GM10266 (cell line): ENCODE results near the gene COL27A1.

Experiments used
- DNase-seq: peaks from one replicate; pipeline ENCODE4 v3.0.0; 2012; ENCODE audit errors: extremely low spot score
- CTCF ChIP-seq: IDR thresholded peaks from 2 replicates; pipeline ENCODE4 v1.5.1; 2012; ENCODE audit warnings: mild to moderate bottlenecking, low read depth; ENCODE audit not compliant: control insufficient read depth, insufficient read depth; ENCODE audit errors: missing control alignments

The COL27A1 gene

DNA sequence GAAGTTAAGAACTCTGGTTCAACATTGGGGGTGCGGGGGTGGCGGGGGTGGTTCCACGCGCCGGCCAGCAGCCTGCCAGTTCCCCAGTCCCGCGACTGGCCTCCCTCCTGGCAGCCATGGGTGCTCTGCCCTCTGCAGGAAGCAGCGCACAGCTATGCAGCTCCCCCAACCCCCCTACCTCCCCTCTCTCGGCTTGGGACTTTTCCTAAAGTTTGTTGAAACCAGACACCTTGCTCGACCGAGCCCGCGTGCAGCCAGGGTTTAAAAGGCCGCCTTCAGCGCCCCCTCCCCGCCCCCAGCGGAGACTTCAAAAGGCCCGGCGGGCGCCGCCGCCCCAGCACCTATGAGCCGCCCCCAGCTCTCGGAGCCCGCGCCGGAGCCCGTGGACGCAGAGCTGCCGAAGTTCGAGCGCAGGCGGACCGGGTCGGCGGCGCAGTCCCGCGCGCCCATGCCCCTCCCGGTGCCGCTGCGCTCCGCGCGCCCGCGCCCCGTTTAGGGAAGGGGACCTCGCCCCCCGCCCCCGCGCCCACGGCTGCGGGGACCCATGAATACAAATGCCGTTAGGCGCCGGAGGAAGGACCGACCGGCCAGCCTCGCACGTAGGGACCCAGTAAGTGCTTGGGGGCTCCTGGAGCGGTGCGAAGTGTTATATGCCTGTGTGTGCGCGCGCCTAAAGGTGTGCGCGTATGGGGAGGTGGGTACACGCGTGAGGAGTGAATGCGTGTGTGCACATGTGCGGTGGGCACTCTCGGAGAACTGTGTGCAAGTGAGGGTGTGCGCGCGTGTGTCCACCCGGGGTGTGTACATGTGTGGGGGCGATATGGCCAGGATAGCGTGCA is 1.4 kb upstream of the COL27A1 start:
- DNase-seq = no peak
- no peak for TF ChIP-seq CTCF

DNA sequence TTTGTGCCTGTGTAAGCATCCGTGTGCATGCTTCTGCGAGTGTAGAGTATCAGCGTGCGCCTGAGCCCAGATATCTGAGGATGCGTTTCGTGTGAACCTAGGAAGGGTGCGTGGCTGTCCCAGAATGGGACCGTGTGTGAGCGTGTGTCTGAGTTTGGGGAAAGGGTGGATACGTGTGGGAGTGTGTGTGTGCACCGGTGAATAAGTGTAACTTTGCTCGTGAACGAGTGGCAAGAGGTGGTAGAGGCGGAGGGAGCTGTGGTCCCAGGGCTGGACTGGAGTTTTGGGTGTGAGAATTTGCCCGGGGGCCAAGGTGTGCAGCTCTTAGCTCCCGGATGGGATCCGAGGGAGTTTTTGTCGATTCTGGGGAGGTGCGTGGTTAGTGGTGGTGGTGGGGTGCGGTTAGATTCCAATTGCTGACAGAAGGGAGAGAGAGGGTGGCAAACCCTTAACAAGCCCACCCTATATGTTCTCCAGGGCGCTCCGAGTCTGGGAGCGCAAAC is 686 bp upstream of the COL27A1 start:
- no peak for DNase-seq
- no peak for TF ChIP-seq CTCF

DNA sequence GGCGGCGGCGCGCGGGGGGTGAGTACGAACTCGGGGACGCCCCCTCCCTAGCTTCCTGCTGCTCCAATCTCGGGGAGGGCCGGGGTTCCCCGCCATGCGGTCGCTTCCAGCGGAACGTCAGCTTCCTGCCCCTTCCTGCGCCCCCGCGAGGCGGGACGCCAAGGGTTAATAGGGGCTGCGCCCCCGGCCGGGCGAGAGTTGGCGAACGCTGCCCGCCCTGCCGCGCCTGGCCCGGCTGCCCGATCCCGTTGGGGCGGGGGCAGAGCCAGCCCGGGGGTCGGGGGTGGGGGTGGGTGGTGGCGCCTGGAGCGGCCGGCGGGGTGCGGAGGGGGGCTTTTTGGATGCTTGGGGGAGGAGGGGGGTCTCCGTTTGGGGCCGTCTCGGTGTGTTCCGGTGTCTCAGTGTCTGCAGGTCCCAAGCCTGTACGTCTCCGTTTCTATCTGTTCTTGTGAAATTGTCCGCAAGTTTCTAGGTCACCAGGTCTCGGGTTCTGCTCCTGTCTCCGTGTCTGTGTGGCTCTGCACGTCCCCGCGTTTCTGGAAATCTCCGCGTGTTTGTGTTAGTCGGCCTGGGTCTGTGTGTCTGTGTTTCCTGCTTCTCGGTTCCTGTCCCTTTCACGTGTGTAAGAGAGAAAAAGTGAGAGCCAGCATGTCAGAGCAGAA is 789 bp downstream of the COL27A1 start:
- DNase-seq = no peak
- TF ChIP-seq CTCF = no peak

DNA sequence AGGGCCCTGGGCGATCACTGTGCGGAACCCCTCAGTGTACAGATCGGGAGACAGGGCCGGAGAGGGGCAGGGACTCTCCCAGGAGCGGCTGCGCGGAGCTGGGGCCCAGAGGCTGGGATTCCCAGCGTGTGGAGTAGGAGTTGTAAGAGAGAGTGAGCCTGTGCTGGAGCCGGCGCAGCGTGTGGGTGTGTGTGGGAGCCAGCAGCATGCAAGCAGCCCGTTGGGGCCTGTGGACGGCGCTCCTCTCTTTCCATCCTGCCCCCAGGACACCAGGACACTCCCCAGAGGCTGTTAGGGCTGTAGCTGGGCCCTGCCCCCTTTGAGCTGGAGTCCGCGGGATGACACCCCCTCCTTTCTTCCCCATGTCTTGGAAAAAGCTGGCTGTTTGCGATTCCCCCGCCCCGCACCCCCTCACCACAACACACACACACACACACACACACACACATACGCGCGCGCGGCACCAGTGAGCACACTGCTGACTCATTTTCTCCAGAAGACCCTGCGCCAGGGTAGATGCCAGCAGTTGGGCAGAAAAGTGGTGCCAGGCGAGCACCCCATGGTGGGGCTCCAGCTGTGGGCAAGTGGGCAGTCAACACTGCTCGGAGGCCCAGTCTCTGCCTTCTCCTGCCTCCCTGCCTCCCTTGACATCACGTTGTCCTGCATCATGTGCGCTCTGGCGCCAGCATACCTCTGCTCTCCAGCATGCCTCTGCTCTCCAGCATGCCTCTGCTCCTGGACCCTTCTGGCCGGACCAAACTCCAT is 1.5 kb downstream of the COL27A1 start:
- no peak for TF ChIP-seq CTCF

GRCh38 chr9:114157516-114158176 is 2.3 kb downstream of the COL27A1 start:
- TF ChIP-seq CTCF = no peak
- DNase-seq = no peak

More for the DNA sequence above, 1.5 kb downstream of the COL27A1 start:
- no peak for DNase-seq

GRCh38 chr9:114158482-114159130 is 3.3 kb downstream of the COL27A1 start:
- no peak for TF ChIP-seq CTCF
- DNase-seq = no peak
